Right lobe of liver (tissue), 4 donors: Measurements from ENCODE around the gene IL24.
A peak's percentile ranks its signal among the peaks of the same experiment; 100 is the strongest.

Experiments used
- CTCF ChIP-seq, 4 donors: fragments of 200-600 bp in 3 of 4; fragments of 450-650 bp in 1 of 4; IDR thresholded peaks; one replicate each; pipeline versions ENCODE4 v1.5.1 to v1.8.0; 2016 to 2022; ENCODE audit warnings: antibody characterized with exemption in 4 of 4, mild to moderate bottlenecking in 2 of 4
- POLR2A ChIP-seq: fragments of 450-650 bp; IDR thresholded peaks from one replicate; pipeline ENCODE4 v1.6.1; 2017; ENCODE audit warnings: antibody characterized with exemption, mild to moderate bottlenecking
- donor health status: DM: no; HTN: no; CAD: no.
- donor health status: DM: no; HTN: no; CAD: no.
- donor health status: DM: no; HTN: yes; CAD: no.

GRCh38 chr1:206935491-206936067 lies 38.3 kb downstream of the IL24 start:
- peak; percentile 83 to 98 (median 92) for TF ChIP-seq CTCF (IDR thresholded peaks at IDR 0.05)
- TF ChIP-seq POLR2A: no peak
